Glomerular visceral epithelial cell (primary cell): ENCODE results near the gene TSC2.
"Not testable (repeated sequence)": the region's sequence is repeated elsewhere in the genome, so short reads cannot be mapped to it uniquely, and the experiment has no call there.

Source experiments
- DNase-seq: peaks from one replicate; pipeline ENCODE4 v3.0.0-alpha.2; 2016; ENCODE audit errors: extremely low spot score

The TSC2 gene

DNA sequence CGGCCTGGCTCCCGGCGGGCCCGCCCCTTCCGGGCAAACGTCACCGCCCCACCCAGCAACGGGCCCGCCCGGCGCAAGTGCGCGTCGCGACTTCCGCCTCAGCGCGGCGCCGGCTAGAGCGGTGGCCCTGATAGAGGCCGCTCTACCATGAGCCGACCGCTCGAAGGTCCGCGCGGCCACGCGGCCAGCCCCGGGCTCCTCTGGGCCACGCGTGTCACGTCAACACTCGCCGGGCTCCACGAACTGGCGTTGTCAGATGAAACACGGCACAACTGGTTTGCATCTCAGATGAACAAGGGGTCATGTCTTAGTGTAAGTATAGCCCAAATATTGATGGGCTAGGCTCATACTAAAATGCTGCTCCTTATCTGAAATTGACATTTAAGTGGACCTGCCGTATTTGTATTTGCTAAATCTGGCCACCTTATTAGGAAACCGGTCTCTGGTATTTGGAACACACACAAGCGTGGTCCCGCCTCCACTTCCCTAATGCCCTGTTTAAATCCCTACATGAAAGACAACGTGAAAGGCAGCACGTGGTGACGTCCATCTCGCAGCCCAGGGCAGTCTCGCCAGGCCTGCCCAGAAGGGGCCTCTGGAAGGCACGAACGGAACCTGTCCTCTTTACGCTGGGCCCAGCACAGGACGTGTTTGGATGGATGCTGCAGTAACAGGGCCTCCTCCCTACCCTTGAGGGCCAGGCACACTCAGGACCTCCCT, 37.8 kb upstream of the TSC2 start, which contains the start of gene ZNF598:
Gene ZNF598 (minus strand): TSS at position 31 of the 720 bp plus-strand sequence.
- DNase-seq = peak; percentile 80

DNA sequence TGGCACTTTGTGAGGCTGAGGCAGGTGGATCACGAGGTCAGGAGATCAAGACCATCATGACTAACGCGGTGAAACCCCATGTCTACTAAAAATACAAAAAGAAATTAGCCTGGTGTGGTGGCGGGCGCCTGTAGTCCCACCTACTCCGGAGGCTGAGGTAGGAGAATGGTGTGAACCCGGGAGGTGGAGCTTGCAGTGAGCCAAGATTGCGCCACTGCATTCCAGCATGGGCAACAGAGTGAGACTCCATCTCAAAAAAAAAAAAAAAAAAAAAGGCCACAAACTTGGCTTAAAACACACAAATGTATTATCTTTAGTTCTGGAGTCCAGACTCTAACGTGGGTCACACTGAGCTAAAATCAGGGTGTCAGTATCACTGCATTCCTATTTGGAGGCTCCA, 36.1 kb upstream of the TSC2 start:
- DNase-seq = not testable (repeated sequence)

DNA sequence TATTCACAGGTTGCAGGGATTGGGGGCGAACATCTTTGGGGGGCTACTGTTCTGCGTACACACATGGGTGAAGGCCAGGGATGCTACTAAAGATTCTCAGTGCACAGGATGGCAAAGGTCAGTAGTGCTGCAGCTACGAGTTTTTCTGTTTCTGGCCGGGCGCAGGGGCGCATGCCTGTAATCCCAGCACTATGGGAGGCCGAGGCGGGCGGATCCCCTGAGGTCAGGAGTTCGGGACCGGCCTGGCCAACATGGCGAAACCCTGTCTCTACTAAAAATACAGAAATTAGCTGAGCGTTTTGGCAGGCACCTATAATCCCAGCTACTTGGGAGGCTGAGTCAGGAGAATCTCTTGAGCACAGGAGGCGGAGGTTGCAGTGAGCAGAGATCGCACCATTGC, 34.3 kb upstream of the TSC2 start:
- no peak for DNase-seq

DNA sequence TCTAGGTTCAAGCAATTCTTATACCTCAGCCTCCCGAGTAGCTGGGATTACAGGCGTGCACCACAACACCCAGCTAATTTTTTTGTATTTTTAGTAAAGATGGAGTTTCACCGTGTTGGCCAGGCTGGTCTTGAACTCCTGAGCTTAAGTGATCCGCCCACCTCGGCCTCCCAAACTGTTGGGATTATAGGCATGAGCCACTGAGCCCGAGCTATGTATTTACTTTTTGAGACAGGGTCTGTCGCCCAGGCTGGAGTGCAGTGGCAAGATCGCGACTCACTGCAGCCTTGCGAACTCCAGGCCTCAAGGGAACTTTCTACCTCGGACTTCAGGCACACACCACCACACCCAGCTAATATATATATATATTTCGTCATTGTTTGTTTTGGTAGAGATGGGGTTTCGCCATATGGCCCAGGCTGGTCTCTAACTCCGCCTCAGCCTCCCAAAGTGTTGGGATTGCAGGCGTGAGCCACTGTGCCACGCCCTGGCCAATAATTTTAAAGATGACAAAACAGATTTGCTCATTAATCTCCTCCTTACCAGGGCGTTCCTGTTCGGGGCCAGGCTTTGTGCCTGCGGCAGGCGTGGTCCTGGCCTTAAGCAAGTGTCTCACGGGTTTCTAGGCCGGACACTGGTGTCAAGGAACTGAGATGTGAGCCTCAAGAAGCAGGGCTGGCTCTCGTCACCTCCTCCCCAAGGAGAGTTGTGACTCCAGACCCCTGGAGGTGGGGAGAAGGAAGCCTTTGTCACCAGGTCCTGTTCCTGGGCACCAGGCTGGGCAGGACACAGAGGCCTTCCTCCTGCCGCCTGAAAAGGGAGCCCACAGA, 32.5 kb upstream of the TSC2 start:
- no peak for DNase-seq

DNA sequence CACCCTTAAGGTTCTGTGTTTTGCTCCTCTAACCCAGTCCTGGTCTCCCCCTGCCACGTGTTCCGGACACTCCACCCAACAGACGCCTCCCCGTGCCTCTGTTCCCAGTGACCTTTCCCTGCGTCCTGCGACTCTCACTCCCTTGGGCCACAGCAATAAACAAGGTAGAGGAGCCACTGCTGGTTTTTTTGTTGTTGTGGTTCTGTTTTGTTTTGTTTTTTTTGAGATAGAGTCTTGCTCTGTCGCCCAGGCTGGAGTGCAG, 31.9 kb upstream of the TSC2 start:
- DNase-seq = no peak

DNA sequence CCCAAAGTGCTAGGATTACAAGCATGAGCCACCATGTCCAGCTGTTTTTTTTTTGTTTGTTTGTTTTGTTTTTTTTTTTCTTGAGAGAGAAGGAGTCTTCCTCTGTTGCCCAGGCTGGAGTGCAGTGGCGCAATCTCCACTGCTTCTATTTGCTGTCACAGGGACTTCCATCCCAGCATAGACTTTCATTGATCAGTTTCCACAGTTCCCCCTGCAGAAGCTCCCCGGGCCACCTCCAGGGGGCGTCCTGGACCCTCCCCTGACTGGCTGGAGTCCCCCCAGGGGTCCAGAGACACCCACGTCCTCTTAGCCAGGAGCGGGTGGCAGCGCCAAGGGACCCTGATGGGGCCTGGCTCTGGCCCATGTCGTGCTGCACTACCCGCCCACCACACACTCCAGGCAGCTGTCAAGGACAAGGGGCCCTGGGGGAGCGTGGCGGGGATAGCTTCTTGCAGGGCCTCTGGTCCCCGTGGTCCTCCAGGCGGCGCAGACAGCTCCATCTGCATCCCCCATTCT, 31.3 kb upstream of the TSC2 start:
- DNase-seq = no peak

DNA sequence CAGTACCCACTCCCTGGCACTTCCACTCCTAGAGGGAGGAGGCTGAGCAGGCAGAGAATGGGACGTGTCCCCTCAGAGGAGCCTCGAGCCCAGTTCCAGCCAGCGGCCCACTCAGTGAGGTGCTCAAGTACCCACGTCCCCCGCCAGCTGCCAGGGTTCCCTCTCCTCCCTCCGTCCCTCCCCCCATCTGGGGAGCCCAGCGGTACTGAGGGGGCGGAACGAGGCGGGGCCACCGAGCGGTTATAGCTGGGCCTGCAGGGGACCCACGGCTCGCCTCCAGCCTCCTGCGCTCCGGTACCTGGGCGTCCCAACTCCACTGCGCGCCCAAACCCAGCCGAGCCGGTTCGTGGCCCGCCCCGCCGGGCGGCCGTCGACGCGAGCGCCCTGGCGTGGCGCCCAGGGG, 28.3 kb upstream of the TSC2 start, which contains the start of gene NPW:
Gene NPW (plus strand): TSS at position 268 of the 403 bp plus-strand sequence.
- DNase-seq = no peak

DNA sequence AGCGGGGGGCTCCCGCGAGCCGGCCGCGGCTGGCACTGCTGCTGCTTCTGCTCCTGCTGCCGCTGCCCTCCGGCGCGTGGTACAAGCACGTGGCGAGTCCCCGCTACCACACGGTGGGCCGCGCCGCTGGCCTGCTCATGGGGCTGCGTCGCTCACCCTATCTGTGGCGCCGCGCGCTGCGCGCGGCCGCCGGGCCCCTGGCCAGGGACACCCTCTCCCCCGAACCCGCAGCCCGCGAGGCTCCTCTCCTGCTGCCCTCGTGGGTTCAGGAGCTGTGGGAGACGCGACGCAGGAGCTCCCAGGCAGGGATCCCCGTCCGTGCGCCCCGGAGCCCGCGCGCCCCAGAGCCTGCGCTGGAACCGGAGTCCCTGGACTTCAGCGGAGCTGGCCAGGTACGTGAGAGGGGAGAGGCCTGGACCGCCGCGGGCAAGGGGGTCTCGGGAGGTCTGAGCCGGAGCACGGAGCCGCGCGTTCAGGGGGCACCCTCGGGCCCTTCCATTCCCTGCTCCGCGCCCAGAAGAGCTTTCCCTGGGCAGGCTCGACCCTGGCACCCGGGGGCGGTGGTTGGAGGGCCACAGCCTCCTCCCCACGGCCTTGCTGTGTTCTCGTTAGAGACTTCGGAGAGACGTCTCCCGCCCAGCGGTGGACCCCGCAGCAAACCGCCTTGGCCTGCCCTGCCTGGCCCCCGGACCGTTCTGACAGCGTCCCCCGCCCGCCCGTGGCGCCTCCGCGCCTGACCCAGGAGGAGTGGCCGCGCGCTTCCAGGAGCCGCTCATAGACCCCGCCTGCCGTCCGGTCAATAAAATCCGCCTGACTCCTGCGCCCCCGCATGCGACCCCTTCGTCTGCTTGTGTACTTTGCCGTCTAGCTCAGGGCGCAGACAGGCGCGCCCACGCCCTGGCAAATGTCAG, 27.6 kb upstream of the TSC2 start:
- DNase-seq = no peak

DNA sequence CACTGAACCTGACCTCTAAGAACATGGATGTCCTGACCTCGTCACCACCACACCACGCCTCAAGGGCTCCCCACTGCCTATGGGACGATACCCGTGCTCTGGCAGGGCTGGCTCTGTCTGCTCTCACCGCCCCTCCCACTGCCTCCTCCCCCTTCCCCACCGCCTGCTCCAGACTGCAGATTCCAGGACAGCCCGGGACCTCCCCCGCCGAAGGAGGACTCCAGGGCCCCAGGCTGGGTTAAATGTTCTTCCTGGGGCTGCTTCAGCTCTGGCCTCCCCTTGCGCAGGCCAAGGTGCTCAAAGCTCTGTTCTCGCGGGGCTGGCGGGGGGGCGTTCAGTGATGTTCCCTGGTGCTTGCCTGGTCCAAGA, 25.1 kb upstream of the TSC2 start:
- peak; percentile 44 for DNase-seq

DNA sequence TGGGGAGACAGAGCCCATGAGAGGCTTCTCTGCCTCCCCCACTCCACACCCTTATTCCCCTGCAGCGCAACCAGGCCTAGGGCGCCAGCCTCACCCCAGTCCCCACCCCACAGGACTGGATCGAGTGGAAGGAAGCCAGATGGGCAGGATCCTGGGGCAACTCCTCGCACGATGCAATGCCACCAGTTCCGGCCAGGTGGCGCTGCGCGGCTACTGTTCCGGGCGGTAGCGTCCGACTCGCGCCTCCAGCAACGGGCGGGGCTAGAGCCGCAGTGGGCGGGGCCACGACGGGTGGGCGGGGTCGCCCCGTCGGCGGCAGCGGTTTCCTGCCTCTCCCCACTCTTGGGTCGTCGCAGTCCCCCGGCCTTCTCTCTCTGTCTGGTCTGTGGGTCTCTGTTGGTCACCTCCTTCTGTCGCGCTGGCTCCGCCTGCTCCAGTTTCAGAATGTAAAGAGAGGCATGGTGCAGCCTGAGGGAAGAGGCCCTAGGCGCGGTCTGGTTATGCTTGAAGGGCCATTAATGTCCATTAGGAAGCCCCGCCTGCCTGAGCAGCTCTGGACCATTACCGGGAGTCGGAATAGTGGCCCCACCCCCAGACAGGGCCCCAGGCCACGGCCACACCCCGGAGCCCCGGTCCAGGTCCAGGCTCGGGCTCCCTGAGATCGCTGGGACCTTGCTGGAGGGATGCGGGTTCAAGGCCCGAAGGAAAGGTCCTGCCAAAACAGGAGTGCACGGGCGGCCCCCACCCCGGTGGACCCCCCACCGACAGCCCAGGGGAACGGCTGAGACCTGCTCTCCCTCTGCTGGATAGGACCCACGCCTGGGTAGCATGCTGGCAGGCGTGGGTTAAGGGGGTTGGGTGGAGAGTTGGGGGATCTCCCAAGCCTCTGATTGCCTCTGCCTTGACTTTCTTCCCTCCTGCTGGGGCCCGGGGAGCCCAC, 24.4 kb upstream of the TSC2 start:
- DNase-seq = peak; percentile 88

DNA sequence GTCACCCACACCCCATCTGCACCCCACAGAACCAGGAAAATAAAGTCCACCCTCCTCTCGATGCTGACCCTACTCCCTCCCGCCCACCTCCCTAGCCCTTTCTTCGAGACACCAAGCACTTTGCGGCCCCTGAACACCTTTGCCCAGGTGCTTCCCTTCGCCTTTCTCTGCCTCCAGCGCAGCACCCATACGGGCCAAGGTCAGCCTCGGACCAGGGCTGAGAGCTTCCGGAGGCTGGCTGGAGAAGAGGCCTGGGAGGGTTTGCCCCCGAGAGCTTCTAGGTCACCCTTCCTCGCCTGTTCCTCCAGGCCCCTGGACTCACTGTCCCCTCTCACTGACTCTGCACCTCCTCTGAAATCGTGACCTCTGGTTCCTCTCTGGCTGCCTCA, 23.8 kb upstream of the TSC2 start:
- no peak for DNase-seq

DNA sequence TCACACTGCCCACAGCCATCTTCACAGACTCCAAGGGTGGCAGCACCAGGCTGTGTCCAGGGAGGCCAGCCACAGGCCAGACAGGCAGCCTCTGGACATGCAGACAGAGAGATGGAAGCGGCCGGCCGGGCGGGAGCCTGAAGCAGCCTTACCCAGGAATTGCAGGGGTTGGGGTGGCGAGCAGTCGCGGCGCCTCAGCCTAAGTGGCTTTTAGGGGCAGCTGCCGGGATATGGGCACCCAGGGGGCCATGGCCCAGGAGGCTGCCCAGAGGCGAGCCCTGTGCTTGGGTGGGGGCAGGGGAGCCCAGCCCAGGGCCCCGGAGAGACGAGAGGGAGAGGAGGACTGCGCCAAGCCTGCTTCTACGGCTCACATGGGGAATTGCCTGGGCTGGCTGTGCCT, 22.5 kb upstream of the TSC2 start:
- no peak for DNase-seq

DNA sequence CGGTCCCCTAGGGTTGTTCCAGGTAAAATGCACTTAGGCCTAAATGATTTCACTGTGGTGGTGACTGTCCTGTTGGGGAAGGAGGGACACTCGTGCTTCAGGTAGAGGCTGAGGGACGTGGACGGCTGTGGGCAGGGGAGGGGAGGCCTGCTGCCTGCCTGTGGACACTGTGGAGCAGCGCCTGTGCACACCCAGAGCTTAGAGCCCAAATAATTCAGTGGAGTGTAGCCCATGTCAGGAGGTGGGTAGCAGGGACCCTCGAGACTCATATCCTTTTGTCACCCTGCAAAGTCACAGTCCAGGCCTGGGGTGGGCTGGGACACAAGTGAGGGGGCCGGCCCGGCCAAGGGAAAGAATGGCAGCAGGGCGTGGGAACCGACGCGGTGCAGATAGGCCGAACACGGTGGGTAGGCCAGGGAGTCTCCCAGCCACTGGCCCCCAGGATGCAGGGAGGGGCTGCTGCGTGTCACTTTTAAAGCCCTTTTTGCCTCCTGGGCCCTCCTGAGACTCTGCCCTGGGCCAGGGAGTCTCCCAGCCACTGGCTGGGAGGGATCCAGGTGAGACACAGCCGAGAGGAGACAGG, 21.8 kb upstream of the TSC2 start:
- DNase-seq = no peak

DNA sequence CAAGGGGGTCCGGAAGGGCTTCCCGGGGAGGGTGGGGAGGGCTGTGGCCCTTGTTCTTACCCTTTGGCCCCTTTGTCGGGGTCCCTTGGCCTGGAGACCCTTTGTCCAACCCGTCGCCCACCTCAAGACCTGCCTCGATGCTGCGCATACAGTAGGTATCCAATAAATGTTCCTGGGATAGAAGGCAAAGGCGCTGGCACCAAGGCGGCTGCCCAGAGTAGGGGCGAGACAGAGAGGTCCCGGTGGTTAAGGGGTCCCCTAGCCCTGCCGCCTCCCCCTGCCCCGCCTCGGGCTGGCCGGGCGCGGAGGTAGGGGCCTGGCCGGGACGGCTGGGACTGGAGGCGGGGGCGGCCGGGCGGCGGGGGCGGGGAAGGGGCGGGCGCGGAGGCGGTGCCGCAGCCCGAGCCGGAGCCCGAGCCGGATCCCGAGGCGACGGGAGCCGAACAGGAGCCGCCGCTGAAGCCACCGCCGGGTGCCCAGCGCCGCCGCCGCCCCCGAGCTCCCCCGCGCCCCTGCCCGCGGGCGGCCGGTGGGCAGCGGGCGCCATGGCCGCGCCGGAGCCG, 21.2 kb upstream of the TSC2 start, which contains the start of gene NHERF2:
Gene NHERF2 (plus strand): TSS at position 442 of the 563 bp plus-strand sequence. CDS start 104 bp downstream, at position 546.
- DNase-seq = peak; percentile 34

DNA sequence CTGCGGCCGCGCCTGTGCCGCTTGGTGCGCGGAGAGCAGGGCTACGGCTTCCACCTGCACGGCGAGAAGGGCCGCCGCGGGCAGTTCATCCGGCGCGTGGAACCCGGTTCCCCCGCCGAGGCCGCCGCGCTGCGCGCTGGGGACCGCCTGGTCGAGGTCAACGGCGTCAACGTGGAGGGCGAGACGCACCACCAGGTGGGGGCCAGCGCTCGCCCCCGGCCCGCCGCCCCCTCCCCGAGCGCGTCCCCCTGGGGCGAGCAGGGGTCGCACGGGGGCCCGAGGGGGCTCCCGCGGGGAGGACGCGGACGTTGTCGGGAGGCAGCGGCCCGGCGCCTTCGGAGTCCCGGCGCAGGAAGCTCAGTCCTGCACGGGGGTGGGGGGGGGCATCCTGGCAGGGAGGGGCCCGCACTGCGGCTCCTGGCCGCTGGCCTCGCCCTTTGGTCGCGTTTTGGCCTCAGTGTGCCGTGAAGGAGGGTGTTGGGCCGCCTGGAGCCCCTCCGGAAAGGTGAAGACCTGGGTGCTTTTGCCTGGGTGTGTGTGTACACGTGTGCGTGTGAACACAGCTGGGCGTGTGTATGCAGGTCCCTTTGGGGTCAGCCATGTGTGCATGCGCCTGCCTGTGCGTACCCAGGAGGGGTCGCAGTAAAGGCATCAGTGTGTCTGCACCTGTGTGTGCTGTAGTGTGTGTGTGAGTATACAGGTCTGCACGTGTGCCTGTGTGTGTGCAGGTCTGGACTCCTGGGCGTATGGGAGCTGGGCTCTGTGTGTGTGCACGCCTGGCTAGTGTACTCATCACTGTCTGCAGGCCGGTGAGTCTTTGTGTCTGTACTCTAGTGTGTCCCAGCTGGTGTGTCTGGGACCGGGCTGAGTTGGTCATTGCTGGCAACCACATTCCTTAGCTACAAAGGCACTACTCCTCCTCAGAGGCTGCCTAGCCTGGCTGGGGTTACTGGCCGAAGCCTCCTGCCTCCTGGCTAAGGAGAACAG, 20.5 kb upstream of the TSC2 start:
- peak; percentile 47 for DNase-seq

DNA sequence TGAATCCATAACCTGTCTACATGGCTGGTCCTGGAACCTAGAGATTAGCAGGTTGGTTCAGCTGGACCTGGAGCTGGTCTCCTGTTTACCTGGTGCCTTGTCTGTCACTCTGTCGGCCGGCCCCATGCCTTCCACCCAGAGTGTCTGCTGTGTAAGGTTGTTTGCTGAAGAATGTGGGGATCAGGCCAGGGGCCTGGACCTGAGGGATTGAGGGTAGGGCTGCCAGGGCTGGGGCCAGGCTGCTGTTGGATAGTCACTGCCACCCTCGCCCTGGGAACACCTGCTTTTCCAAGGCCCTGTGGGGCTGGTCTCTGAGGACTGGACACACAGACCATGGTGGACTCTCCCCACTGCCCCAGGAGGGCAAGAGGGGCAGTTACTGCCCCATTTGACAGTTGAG, 19.6 kb upstream of the TSC2 start:
- DNase-seq = no peak

DNA sequence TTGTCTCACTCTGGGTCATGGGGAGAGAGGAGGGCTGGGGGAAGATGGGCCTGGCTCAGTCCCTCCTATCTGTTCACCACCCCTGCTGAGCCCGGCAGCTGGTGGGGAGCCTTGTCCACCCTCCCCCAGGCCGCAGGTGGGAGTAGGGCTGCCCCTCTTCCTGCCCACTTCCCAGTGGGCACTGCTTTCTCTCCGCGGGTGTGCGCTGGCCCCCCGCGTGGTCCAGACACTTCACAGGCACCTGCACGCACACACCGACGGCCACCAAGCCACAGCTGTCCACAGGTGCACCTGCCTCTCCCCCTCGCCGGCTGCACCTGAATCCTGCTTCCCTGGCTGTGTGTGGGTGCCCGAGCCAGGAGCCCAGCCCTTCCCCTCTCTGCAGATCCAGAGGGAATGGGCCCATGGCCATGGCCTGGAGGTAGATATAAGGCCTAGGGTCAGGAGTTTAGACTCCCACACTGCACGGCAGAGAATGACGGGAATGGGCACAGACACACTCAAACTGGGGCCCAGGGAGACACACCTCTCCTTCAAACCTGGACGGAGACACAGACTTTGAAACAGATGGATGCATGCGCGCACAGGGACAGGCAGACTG, 19.1 kb upstream of the TSC2 start:
- no peak for DNase-seq

DNA sequence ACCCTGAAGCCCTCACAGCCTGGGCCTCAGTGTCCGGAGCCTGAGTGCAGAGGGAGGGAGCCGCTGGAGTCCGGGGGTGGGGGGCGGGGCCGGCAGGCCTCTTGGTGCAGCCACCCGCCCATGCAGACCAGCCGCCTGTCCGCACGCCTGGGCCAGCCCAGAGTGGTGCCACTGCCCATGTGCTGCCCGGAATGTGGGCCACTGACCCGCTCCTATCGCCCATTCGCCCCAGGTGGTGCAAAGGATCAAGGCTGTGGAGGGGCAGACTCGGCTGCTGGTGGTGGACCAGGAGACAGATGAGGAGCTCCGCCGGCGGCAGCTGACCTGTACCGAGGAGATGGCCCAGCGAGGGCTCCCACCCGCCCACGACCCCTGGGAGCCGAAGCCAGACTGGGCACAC, 18.4 kb upstream of the TSC2 start:
- no peak for DNase-seq

DNA sequence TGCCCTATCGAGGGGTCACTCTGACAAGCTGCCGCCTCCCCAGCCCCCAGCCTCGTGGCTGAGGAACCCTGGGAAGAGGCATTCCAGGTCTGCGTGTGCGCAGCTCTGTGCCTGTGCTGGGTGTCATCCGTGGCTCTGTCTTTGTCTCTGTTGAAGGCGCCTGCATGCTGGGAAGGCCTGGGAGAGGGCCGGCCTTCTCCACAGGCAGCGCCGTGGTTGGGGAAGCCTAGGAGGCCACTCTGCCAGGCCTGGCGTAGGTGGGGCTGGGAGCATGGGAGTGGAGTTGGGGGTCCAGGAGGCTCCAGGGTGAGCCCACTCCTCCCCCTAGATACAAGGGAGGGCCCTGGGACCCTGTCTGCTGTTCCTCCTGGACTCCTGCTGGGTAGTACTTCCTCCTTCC, 17.7 kb upstream of the TSC2 start:
- no peak for DNase-seq
